AG10803 (cell line): ENCODE measurements around the gene PITPNC1.

Experiments
- DNase-seq: peaks from one replicate; pipeline ENCODE4 v3.0.0; 2010; ENCODE audit warnings: low read depth
- H3K4me3 ChIP-seq: 2 replicates; pipeline ENCODE4 v1.5.1; 2011; ENCODE audit warnings: mild to moderate bottlenecking, low read length, control low read depth
- TF ChIP-seq, protein P1 (sequence below): conservative IDR thresholded peaks from 2 replicates; pipeline ENCODE4 v1.5.1; 2011; ENCODE audit warnings: mild to moderate bottlenecking, low read length, control low read depth, inconsistent platforms

Gene PITPNC1

GRCh38 chr17:67656494-67657203 is 279.6 kb downstream of the PITPNC1 start:
- TF ChIP-seq, protein P1, sequence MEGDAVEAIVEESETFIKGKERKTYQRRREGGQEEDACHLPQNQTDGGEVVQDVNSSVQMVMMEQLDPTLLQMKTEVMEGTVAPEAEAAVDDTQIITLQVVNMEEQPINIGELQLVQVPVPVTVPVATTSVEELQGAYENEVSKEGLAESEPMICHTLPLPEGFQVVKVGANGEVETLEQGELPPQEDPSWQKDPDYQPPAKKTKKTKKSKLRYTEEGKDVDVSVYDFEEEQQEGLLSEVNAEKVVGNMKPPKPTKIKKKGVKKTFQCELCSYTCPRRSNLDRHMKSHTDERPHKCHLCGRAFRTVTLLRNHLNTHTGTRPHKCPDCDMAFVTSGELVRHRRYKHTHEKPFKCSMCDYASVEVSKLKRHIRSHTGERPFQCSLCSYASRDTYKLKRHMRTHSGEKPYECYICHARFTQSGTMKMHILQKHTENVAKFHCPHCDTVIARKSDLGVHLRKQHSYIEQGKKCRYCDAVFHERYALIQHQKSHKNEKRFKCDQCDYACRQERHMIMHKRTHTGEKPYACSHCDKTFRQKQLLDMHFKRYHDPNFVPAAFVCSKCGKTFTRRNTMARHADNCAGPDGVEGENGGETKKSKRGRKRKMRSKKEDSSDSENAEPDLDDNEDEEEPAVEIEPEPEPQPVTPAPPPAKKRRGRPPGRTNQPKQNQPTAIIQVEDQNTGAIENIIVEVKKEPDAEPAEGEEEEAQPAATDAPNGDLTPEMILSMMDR = no peak
- no peak for DNase-seq
- no peak overlapping the region for H3K4me3 ChIP-seq

DNA sequence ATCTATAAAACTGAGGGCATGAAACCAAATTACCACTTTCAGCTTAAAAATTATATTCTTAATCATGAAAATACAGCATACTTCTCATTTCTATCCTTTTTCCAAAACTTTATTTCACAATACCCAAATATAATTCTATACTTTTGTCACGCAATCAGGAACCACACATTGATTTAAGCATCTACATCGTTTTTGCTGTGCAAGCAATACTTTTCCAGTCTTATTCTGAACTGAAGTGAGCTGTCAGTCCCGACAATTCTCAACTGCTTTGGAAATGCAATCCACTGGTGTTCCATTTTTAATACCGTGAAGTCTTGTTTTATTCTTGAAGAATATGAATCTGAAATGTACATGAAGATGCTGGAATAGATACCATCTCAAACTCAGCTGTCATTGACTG is 280.5 kb downstream of the PITPNC1 start:
- H3K4me3 ChIP-seq = no peak overlapping the region
- no peak for DNase-seq
- TF ChIP-seq, protein P1 = no peak

DNA sequence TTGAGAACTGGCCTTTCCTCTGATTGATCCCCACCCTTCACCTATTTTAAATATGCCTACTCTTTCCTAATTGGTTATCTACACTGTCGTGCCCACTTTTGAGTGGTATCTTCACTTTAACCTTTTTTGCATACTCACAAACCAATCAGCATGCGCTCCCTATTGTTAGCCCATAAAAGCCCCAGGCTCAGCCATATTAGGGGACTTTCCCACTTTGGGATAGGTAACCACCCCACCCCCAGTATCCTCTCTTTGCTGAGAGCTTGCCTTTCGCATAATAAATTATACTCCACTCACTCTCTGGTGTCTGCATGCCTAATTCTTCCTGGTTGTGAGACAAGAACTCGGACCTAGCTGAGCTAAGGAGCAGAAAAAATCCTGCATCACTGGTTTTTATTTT is 281.2 kb downstream of the PITPNC1 start:
- TF ChIP-seq, protein P1 = no peak
- H3K4me3 ChIP-seq = no peak overlapping the region
- DNase-seq = no peak

GRCh38 chr17:67659028-67659427 is 281.9 kb downstream of the PITPNC1 start:
- H3K4me3 ChIP-seq = no peak overlapping the region
- TF ChIP-seq, protein P1 = no peak
- no peak for DNase-seq

DNA sequence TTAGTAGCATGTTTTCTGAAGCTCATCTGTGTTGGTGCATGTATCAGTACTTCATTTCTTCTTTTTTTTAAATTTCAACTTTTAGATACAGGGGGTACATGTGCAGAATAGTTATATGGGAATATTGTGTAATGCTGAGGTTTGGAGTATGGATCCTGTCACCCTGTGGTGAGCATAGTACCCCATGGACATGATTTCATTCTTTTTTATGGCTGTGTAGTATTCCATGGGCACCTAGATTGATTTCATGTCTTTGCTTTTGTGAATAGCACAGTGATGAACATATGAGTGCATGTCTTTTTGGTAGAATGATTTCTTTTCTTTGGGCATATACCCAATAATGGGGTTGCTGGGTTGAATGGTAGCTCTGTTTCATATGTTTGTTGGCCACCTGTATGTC is 285.6 kb downstream of the PITPNC1 start:
- TF ChIP-seq, protein P1 = no peak
- no peak overlapping the region for H3K4me3 ChIP-seq
- no peak for DNase-seq

DNA sequence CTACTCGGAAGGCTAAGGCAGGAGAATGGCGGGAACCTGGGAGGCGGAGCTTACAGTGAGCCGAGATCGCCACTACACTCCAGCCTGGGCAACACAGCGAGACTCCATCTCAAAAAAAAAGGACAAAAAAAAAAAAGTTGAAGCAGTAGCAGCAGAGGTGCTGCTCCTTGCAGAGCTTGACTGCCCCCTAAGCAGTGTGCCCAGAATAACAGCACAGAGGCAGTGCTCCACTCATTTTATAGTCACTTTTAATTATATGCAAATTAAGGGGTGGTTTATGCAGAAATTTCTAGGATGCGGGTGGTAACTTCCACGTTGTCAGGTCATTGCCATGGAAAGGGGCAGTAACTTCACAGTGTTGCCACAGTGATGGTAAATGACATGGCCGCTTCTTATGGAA is 286.4 kb downstream of the PITPNC1 start:
- no peak overlapping the region for H3K4me3 ChIP-seq
- TF ChIP-seq, protein P1 = no peak
- DNase-seq = no peak

DNA sequence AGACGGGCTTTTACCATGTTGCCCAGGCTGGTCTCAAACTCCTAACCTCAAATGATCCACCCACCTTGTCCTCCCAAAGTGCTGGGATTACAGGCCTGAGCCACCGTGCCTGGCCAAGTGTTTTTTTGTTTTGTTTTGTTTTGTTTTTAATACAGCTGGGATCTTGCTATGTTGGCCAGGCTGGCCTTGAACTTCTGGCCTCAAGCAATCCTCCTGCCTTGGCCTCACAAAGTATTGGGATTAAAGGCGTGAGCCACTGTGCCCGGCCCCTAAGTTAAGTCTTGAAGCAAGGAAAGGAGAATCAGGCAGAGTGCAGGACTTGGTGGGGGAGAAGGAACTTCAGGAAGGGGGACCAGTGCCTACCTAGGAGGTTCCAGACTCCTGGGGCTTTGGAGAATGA is 288.9 kb downstream of the PITPNC1 start:
- DNase-seq = no peak
- TF ChIP-seq, protein P1 = no peak
- H3K4me3 ChIP-seq = no peak overlapping the region
